SHP77 treated with DMSO at 0.1 percent for 48 hours (cell line): ENCODE measurements around the gene RAET1E.
"Not testable (repeated sequence)": the region's sequence is repeated elsewhere in the genome, so short reads cannot be mapped to it uniquely, and the experiment has no call there.

Experiments
- DNase-seq: peaks from one replicate; lab custom pipeline; 2025; lab: John Stamatoyannopoulos, UW

The RAET1E gene

GRCh38 chr6:149889326-149889725 is 8.6 kb downstream of the RAET1E start:
- DNase-seq, result no peak

GRCh38 chr6:149888659-149889058 is 9.3 kb downstream of the RAET1E start:
- DNase-seq, result no peak

- DNase-seq, result no peak
Measured at GRCh38 chr6:149888093-149888492, 9.8 kb downstream of the RAET1E start.

- DNase-seq, result no peak
Measured at GRCh38 chr6:149887343-149887742, 10.6 kb downstream of the RAET1E start.

- DNase-seq, result no peak
Measured at GRCh38 chr6:149885888-149886287, 12.0 kb downstream of the RAET1E start.

- no peak for DNase-seq
Measured at GRCh38 chr6:149884617-149885016, 13.3 kb downstream of the RAET1E start.

- no peak for DNase-seq
Measured at GRCh38 chr6:149884215-149884614, 13.7 kb downstream of the RAET1E start.

- no peak for DNase-seq
Measured at GRCh38 chr6:149881860-149882259, 16.1 kb downstream of the RAET1E start.

GRCh38 chr6:149881066-149881766 is 16.7 kb downstream of the RAET1E start:
- no peak for DNase-seq

- DNase-seq, result no peak
Measured at GRCh38 chr6:149877659-149878058, 20.3 kb downstream of the RAET1E start.

- DNase-seq, result no peak
Measured at GRCh38 chr6:149876241-149876933, 21.5 kb downstream of the RAET1E start.

GRCh38 chr6:149872233-149872632 is 25.7 kb downstream of the RAET1E start:
- no peak for DNase-seq

- DNase-seq, result no peak
Measured at GRCh38 chr6:149871182-149871581, 26.7 kb downstream of the RAET1E start.

GRCh38 chr6:149869275-149869892 is 28.5 kb downstream of the RAET1E start:
- no peak for DNase-seq

GRCh38 chr6:149867876-149868640 is 29.9 kb downstream of the RAET1E start:
- no peak for DNase-seq

- peak; percentile 49 for DNase-seq
Measured at GRCh38 chr6:149864578-149865535, 33.1 kb downstream of the RAET1E start.

GRCh38 chr6:149863698-149864577 is 34.0 kb downstream of the RAET1E start, which contains the start of gene LRP11:
Gene LRP11 (minus strand): TSS chr6:149864359. CDS start chr6:149864020, 339 bp downstream.
- peak; percentile 68 for DNase-seq

- DNase-seq, result no peak
Measured at GRCh38 chr6:149862922-149863697, 34.8 kb downstream of the RAET1E start.

- not testable (repeated sequence) for DNase-seq
Measured at GRCh38 chr6:149862424-149862738, 35.5 kb downstream of the RAET1E start.
